Caki2 (cell line): ENCODE results near the gene MAPK1. TPM values are rescaled to one million over a fixed set of nuclear protein-coding genes. Genes with fewer than 3 reads are reported as not detected.
"Not testable (repeated sequence)": the region's sequence is repeated elsewhere in the genome, so short reads cannot be mapped to it uniquely, and the experiment has no call there.

Source experiments
- DNase-seq: peaks from one replicate; pipeline ENCODE4 v3.0.0-alpha.2; 2015; ENCODE audit warnings: low read depth
- in situ Hi-C: cut with HindIII; loops from 2 replicates; pipeline ENCODE4 v1.10.0; 2016; ENCODE audit warnings: low sequenced_read_pairs, low pct_unique_long_range_greater_than_20kb, mixed read lengths
- total RNA-seq: library from RNA; depleted of rRNA; stranded (reverse); fragments of >200 nt; shearing (Covaris generic); gene quantifications from 2 replicates; pipeline ENCODE4 v1.2.3, GENCODE V29; 2014; ENCODE audit warnings: low replicate concordance

The MAPK1 gene
- total RNA-seq, 1 experiment from 2014 or later = 34.9 TPM

- in situ Hi-C loops = no loop called here
- no peak for DNase-seq
Observed at GRCh38 chr22:21766691-21767462, 100.6 kb downstream of the MAPK1 start.

DNA sequence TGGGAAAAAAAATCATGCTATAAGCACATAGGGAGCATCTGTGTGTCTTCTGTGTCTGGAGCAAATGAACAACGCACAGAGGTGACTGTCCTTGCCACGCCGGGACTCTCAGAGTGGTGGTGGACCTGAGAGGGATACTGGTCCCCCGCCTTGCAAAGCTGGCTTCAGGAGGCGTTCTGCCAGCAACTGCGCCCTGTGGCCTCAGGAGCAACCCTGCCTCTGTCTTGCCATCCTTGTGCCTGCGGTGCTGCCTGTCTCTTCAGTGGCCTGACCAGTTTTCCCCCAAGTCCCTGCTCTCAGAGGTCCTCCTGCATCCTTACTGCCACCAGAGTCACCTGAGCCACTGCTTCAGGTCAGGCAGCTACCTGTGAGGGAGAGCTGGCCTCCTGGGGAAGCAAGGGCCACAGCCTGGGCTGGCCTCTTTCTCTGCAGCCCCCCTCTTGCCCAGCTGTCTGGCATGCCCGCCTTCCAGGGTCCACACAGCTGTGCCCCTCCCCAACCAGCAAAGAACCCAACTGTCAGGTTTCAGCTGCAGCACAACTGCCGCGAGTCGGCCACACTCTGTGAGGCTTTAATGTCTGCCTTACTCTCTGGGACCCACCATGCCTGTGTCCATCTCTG is 101.4 kb downstream of the MAPK1 start:
- DNase-seq = no peak
- in situ Hi-C loops = no loop called here

- in situ Hi-C loops = no loop called here
- DNase-seq = no peak
Observed at GRCh38 chr22:21764038-21764804, 103.2 kb downstream of the MAPK1 start.

GRCh38 chr22:21762712-21763581 is 104.5 kb downstream of the MAPK1 start:
- in situ Hi-C loops = no loop called here
- DNase-seq = no peak

DNA sequence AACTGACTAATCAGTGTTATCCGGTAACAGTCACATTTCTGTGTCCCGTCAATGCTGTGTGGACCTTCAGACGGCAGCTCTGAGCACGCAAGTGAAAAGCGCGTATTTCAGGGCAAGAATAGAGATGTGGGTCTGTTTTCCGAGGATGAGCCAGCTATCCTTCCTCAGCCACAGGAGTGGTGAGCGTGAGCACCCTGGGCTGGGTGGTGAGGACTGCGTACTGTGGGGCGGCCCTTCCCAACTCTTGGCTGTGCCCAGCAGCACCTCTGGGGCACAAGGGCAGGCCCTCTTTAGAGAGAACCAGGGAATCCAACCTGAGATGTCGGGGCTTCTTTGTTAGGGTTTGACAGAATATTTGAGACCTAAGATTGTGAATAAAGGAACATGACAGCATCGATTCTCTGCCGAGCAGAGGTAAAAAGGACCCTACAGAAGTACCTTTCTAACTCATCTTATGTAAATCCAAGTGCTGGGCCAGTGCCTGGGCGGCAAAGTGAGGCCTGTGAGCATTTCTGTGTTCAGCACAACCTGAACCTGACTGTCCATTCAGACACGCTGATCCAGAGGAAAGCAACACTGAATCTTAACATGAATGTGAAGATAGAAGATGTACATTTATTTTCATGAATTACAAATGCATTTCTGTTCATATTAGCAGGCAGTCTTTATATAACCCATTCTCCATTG is 105.3 kb downstream of the MAPK1 start:
- in situ Hi-C loops = no loop called here
- no peak for DNase-seq

GRCh38 chr22:21761086-21761485 is 106.4 kb downstream of the MAPK1 start:
- no peak for DNase-seq

DNA sequence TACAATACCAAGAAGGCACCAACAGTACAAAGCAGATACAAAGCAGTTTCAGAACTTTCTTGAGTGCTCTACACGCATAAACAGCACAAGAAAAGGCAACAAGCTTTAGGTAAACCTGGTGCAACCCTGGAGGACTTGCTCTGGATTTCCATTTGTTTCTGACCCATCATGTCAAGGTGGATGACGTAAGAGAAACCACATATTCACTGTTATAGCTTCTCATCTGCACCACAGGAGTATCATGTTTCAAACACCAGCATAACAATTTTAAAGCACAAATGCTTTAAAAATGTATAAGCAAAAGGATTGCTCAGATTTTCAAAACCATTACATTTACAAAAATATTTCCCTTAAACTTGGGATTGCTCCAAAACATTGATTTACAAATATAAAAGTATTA is 106.8 kb downstream of the MAPK1 start:
- DNase-seq = no peak

More at GRCh38 chr22:21761086-21761485, 106.4 kb downstream of the MAPK1 start:
- in situ Hi-C loops = no loop called here

GRCh38 chr22:21759646-21760376 is 107.6 kb downstream of the MAPK1 start:
- in situ Hi-C loops = no loop called here

More for the DNA sequence above, 106.8 kb downstream of the MAPK1 start:
- in situ Hi-C loops = no loop called here

GRCh38 chr22:21759093-21759492 is 108.4 kb downstream of the MAPK1 start:
- in situ Hi-C loops = no loop called here

More at GRCh38 chr22:21759646-21760376, 107.6 kb downstream of the MAPK1 start:
- no peak for DNase-seq

DNA sequence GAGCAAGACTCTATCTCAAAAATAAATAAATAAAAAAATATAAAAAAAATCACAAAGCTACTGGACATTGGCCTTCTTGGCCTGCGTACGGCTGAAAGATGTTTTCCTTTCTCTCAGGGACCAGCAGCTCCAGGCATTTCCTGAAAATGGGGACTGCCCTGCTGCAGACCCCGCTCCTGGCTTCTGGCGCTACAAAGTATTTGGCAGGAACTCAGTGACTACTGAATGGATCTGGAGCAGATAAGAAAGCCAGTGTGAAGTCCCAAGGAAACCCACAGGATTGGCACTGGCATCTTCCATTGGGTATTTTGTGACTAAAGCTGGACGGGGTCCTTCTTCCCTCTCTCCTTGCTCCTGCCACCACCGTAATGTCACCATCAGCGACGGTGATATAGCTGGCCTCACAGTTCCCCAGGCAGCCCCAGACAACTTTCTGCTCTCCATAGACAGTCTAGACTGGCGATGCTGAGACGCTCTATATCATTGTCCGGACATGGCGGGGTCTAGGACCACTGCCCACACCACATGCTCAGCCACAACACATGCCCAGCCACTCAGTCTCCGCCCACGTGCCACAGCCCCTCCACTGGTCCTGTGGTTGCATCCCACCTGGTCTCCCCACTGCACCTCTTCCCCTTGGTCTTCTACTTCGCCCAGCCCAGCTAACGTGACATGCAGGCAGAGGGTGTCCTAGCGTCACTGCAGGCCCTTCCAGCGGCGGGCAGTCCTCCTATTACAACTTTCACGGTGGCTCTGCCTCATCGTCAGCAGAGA is 109.2 kb downstream of the MAPK1 start:
- in situ Hi-C loops = no loop called here
- no peak for DNase-seq

More at GRCh38 chr22:21759093-21759492, 108.4 kb downstream of the MAPK1 start:
- no peak for DNase-seq

GRCh38 chr22:21755851-21756284 is 111.6 kb downstream of the MAPK1 start:
- in situ Hi-C loops = no loop called here
- DNase-seq = peak; percentile 47

GRCh38 chr22:21754523-21754922 is 112.9 kb downstream of the MAPK1 start:
- in situ Hi-C loops = no loop called here
- DNase-seq = no peak

DNA sequence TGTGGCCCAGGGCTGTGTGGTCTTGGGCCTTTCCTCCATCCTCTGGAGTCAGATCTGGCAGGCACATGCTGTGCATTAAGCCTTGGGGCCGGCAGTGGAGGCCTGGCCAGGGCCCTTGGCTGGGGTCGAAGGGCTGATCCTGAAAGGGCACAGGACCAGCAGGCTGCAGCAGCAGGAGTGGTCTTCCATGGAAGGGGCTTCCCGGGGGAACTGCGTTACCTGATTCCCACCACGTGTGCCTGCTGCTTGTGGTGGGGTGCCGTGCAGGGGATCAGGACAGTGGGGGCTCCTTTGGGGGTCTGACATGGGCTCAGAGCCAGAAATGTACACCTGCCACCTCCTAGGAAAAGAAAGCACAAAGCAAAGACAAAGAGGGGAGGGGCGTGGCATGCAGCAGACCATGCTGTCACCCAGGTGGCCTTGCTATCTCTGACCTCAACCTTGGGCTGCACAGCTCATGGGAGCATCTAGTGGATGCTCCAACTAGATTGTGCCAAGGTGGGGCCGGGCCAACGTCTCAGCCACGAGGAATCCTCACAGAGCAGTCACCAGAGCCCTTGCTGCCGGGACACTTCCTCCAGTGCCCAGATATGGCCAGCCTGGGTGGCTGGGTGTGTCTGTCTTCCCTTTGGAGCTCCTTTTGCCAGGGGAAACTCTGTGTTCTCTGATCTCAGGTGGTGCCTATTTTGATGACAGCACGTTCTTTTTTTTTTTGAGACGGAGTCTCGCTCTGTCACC is 113.9 kb downstream of the MAPK1 start:
- in situ Hi-C loops = no loop called here
- DNase-seq = no peak

- in situ Hi-C loops = no loop called here
- DNase-seq = no peak
Observed at GRCh38 chr22:21752276-21752675, 115.2 kb downstream of the MAPK1 start.

- in situ Hi-C loops = no loop called here
- no peak for DNase-seq
Observed at GRCh38 chr22:21745948-21746347, 121.5 kb downstream of the MAPK1 start.

- in situ Hi-C loops, DNase-seq: not testable (repeated sequence)
Observed at GRCh38 chr22:21744917-21745316, 122.5 kb downstream of the MAPK1 start.
